Right renal pelvis (tissue), 4 donors: ENCODE results near the gene MOB1B. TPM values are rescaled to one million over a fixed set of nuclear protein-coding genes. Genes with fewer than 3 reads are reported as not detected.
A peak's percentile ranks its signal among the peaks of the same experiment; 100 is the strongest.
"Not testable (repeated sequence)": the region's sequence is repeated elsewhere in the genome, so short reads cannot be mapped to it uniquely, and the experiment has no call there.

Source experiments
- DNase-seq, 4 donors: peaks; one replicate each; pipeline ENCODE4 v3.0.0-alpha.2; 2013; ENCODE audit warnings: low read depth in 4 of 4, low spot score in 3 of 4, missing footprints in 1 of 4
- polyA plus RNA-seq, 4 donors: library from polyadenylated mRNA; unstranded; fragments of 120-200 nt; gene quantifications; one replicate each; pipeline ENCODE4 v1.2.1, GENCODE V29; 2013; ENCODE audit not compliant: insufficient read length in 4 of 4

The MOB1B gene
- polyA plus RNA-seq, 4 donors: 40.5 to 52.9 (median 45.9) TPM

DNA sequence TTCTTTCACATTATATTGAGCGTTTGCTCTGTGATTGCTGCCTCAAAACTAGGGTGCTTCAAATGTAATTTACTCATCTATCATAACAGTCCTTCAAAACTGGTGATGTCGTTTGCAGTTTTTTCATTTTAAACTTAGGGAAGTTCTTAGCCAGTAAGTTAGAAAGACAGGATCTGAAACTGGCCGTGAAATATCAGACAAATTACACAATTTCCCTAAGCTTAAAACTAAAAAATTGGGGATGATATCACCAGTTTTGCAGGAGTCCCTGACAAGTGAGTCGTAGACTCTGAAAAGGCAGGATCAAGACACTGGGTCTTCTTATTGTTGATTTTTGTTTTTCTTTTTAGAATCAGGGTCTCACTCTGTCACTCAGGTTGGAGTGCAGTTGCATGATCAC lies 44.8 kb downstream of the MOB1B start:
- no peak for DNase-seq

- DNase-seq: no peak
Measured at GRCh38 chr4:70948665-70949260, 46.6 kb downstream of the MOB1B start.

DNA sequence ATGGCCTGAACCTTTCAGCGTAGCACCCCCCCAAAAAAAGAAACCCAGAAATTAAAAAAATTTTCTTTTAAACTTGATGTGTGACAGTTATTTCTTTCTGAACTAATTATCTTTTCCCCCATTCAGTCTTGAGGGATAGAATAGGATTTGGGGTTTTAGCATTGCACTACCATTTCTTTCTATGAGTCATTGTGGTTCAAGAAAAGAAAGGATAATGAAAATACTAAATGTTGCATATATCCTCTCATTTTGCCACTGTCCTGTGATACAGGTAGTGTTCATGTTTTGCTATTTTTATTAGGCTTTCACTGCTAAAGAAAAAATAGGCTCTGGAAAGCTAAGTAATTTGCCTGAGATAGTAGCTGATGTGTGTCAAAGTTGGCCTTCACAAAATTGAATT lies 51.9 kb downstream of the MOB1B start:
- DNase-seq: no peak

GRCh38 chr4:70956549-70957210 lies 54.5 kb downstream of the MOB1B start:
- no peak for DNase-seq

GRCh38 chr4:70958681-70959080 lies 56.5 kb downstream of the MOB1B start:
- no peak for DNase-seq

GRCh38 chr4:70969076-70969475 lies 66.9 kb downstream of the MOB1B start:
- no peak for DNase-seq

GRCh38 chr4:70976252-70976651 lies 74.1 kb downstream of the MOB1B start:
- no peak for DNase-seq

DNA sequence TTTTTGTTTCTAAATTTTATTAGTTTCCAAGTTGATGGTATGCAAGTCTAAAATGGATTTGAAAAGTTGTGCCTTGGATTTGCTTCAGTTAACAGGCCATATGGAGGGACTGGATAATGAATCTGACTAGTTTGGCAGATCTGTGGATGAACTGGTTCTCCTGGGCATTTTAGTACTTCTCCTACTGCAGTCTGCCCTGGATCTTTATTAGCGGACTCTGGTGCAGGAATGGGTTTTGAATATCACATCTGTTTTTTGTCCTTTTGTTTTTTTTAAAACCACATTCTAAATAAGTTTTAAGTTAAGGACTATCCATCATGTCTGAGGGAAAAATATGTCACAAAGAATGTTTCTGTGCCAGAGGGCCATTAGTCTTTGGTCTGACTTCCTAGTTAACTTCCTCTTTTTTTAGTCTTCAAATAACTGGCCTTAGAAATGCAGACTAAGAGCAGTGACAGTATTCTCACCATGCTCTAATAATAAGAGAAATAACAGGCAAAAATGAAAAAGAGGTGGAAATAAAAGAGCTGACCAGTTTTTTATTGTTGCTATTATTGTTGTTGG lies 77.4 kb downstream of the MOB1B start:
- no peak for DNase-seq

DNA sequence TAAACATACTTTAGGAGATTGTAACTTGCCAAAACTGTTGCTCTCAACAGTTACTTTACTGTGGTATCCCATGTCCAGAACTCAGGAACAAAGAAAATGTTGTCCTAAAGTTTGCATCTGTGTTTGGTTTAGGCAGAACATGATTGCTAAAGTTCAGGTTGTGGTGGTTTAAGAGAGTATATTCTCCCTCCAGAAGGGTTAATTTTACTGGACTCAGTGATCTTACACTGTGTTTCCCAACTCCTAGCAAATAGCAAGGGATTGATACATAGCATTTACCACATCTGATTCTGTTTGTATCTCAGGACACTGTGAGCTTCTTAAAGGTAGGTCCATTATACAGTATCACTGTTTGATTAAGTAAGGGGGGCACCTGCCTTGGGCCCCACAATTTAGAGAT lies 78.0 kb downstream of the MOB1B start:
- no peak for DNase-seq

DNA sequence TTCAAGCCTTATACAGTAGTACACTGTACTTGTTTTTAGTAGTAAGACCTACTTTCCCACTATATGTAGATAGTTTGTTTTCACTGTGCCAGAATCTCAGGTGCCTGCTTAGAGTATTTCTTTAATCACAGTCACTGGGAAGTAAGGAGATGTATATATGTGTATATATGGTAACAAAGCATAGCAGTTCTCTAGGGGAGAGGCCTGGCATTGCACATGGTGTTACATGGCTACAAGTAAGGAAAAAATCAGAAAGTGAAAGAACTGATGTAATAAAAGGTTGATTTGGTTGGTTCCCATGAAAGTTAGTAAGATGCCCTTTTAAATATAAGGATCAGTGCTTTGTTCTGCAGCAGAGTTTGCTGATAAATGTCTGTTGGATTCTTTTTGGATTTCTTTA lies 81.9 kb downstream of the MOB1B start:
- DNase-seq: no peak

GRCh38 chr4:70984589-70984988 lies 82.4 kb downstream of the MOB1B start:
- no peak for DNase-seq

DNA sequence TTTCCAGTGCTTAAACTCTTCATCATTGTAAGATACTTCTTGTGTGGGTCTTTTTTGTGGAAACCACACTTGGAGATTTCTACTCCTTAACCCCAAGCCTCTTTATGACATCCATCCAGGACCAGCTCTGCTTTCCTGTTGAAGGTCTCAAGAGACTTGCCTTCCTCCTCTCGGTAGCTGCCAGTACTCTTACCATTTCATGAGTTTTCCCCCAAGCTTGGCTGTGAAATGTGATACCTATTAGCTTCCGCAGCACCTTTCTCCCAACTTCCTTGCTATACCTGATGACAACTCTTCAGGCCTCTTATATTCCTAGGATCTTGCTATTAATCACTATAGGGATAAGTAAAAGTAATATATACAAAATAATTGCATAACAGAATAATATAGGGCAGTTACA lies 89.4 kb downstream of the MOB1B start:
- DNase-seq: no peak

DNA sequence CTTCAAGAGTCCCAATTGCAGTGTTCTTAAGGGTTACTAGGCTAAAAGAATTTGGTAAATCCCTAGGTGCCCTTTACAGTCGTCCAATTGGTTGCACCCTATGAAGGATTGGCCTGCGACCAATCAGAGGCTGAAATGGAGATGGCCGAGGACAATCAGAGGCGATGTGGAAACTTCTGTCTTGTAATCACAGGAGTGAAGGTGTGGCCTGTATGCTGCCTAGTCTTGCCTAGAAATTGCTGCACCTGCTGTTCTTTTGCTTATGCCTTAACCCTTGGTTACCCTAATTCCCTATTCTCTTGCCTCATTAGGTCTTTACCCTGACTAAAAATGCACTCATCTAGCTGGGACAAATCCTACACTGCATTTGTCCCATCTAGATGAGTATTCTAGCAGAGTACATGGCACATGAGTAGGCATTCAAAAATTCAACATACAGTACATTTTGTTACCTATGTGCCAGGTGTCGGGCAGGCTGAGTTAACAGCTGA lies 90.3 kb downstream of the MOB1B start:
- DNase-seq: no peak

GRCh38 chr4:70993181-70994068 lies 91.3 kb downstream of the MOB1B start, which contains the start of gene DCK:
Gene DCK, plus strand, starts transcription at chr4:70993649. Its CDS starts 187 bp downstream, at chr4:70993836.
- DNase-seq: peak; percentile 83 to 88 (median 87)

GRCh38 chr4:70994069-70994366 lies 91.8 kb downstream of the MOB1B start:
- no peak for DNase-seq

DNA sequence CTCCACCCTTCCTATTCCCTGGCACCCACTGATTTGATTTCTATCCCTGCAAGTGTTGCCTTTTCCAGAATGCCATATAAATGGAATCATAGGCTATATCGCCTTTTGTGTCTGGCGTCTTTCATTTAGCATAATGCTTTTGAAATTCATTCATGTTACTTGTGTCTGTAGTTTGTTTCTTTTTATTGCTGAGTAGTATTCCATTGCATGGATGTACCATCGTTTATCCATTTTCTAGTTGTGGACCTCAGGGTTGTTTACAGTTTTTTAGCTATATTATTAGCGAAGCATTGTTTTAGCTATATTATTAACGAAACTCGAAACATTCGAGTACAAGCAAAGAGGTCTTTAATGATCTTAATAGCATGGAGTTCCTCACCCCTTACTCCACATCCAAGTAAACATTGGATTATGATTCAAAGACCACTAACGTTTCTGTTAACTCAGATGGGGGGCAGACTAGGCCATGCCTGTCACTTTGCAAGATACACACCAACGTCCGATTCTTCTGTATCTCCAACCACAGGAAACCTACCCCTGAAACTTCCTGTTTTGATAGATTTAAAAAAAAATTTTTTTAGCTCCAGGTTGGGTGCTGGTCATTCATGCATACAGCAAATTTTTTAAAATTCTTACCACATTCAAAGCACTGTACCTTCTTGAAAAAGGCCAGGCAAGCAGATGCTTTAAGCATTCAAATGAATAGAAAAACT lies 92.4 kb downstream of the MOB1B start:
- DNase-seq: no peak

DNA sequence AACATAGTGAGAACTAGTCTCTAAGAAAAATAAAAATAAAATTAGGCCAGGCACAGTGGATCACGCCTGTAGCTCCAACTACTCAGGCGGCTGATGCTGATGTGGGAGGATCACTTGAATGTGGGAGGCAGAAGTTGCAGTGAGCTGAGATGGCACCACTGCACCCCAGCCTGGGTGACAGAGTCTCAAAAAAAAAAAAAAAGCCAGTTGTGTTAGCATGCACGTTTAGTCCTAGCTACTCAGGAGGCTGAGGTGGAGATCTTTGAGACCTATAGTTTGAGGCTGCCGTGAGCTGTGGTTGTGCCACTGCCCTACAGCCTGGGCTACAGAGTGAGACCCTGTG lies 93.8 kb downstream of the MOB1B start:
- DNase-seq: no peak

DNA sequence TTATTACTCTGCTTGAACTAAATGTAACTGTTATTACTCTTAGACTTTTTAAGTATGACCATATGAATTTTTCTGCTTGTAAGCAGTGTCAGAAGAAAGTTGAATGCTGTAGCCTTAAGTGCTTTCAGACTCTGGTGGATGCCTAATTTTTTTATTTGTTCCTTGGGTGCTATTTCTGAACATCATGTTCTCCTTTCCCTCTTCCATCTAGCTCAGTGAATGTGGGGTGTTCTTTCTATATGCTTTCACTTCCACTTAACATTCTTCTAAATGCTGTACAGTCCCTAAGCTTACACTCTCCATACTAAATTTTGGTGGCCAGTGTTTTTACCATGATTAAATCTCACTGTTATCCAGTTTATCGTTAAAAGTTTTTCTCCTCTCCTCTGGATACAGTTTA lies 94.9 kb downstream of the MOB1B start:
- DNase-seq: no peak

GRCh38 chr4:70997546-70997945 lies 95.4 kb downstream of the MOB1B start:
- no peak for DNase-seq

DNA sequence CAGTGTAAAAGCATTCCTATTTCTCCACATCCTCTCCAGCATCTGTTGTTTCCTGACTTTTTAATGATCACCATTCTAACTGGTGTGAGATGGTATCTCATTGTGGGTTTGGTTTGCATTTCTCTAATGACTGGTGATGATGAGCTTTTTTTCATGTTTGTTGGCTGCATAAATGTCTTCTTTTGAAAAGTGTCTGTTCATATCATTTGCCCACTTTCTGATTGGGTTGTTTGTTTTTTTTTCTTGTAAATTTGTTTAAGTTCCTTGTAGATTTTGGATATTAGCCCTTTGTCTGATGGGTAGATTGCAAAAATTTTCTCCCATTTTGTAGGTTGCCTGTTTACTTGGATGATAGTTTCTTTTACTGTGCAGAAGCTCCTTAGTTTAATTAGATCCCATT lies 97.5 kb downstream of the MOB1B start:
- not testable (repeated sequence) for DNase-seq

- DNase-seq: not testable (repeated sequence)
Measured at GRCh38 chr4:71001363-71001762, 99.2 kb downstream of the MOB1B start.
